ENCODE results near the gene NAGK. TPM values are rescaled to one million over a fixed set of nuclear protein-coding genes. Genes with fewer than 3 reads are reported as not detected.
"Not testable (repeated sequence)": the region's sequence is repeated elsewhere in the genome, so short reads cannot be mapped to it uniquely, and the experiment has no call there.

Gene NAGK
- total RNA-seq: 25.7 TPM

- Histone ChIP-seq H3K4me1 (ENCODE audit: insufficient read depth, low read length) (peaks cover 89% of the 10 kb centered on the region), H3K27me3 (ENCODE audit: insufficient read depth, low read length) (no peaks in the 10 kb centered on the region), H3K4me3 (ENCODE audit: low read length) (peak within 1 kb of the TSS; percentile 82), H3K9me3 (ENCODE audit: low read depth, low read length) (no peaks in the 10 kb centered on the region)
These were observed at the start of gene NAGK for GRCh38 chr2:71068218-71069035. TSS of gene NAGK (plus strand) at chr2:71068648. CDS start at chr2:71068684, 36 bp downstream.

DNA sequence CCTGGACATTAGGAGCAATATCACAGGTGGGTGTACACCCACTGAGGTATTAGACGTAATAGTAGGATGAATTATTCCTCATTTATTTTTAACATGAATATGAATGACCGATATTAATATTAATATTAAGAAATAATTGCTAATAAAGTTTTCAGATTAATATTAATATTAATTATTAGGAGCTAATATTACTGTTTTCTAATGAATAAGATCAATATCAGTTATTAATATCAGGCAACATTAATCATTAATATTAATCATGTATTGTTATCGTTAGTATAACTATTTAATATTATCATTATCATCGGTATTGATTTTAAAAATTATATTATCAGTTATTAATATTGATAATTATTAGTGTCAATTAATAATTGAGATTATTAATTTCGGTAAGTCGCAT, 48.5 kb upstream of the NAGK start:
- not testable (repeated sequence) for H3K27me3 ChIP-seq (ENCODE audit: insufficient read depth, low read length); H3K4me3 ChIP-seq (ENCODE audit: low read length); H3K9me3 ChIP-seq (ENCODE audit: low read depth, low read length); H3K4me1 ChIP-seq (ENCODE audit: insufficient read depth, low read length)

- H3K9me3 ChIP-seq (ENCODE audit: low read depth, low read length); H3K4me1 ChIP-seq (ENCODE audit: insufficient read depth, low read length); H3K27me3 ChIP-seq (ENCODE audit: insufficient read depth, low read length); H3K4me3 ChIP-seq (ENCODE audit: low read length): not testable (repeated sequence)
These were observed 47.1 kb upstream of the NAGK start for GRCh38 chr2:71021394-71021793.

DNA sequence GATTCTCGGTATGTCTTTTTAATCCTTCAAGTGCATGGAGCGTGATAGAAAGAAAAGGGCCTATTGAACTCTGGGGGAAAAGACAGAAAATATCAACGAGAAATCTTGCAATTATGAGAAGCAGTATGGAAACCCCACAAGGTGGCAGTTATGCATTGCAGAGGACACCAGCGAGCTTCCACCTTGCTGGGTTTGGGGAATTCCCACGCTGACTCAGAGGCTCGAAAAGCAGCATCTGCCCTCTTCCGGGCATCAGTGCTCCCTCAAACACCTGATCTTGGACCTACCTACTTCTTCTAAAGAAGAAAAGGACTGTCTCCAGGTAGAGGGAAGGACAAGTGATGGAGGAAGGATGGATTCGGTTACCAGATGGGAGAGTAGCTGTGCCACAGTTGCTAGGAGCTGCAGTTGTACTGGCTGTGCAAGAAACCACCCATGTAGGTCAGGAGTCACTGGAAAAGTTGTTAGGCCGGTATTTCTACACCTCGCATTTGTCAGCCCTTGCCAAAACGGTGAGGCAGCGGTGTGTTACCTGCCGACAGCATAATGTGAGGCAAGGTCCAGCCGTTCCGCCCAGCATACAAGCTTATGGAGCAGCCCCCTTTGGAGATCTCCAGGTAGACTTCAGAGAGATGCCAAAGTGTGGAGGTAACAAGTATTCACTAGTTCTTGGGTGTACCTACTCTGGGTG, 44.8 kb upstream of the NAGK start:
- not testable (repeated sequence) for H3K27me3 ChIP-seq (ENCODE audit: insufficient read depth, low read length); H3K9me3 ChIP-seq (ENCODE audit: low read depth, low read length); H3K4me3 ChIP-seq (ENCODE audit: low read length); H3K4me1 ChIP-seq (ENCODE audit: insufficient read depth, low read length)

DNA sequence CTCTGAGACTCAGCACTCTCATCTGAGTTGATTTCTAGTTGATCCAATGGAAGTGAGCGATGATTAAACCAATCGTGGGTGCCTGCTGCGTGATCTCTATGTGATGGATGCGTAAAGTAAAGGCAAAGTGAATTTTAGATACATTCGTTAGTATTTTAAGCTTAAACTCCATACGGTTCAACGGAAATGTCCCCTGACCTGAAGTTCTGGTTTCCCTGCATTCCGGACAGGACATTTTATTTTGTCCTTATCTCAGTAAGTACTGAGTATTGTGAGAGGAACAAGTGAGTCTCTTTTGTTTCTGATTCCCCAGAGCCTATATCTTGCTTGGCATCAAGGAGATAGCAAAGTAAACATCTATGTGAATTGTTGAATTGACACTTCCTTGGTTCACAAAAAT, 32.2 kb upstream of the NAGK start:
- not testable (repeated sequence) for H3K4me3 ChIP-seq (ENCODE audit: low read length); H3K27me3 ChIP-seq (ENCODE audit: insufficient read depth, low read length); H3K4me1 ChIP-seq (ENCODE audit: insufficient read depth, low read length); H3K9me3 ChIP-seq (ENCODE audit: low read depth, low read length)

DNA sequence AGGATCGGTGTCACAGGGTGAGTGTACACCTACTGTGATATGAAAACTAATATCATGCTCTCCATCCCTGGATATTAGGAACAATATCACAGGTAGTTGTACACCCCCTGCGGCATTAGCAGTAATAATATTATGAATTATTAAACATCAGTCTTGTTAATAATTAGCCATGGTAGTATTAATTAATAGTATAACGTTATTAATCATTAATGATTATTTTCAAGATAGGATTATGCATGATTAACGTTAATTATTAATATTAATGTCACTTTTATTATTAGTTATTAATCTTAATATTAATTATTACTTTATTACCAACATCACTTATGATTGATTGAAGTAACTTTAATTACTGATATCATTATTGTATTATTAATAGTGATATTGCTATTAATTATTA, 26.2 kb upstream of the NAGK start:
- Histone ChIP-seq H3K4me3 (ENCODE audit: low read length) (no peak overlapping the region), H3K9me3 (ENCODE audit: low read depth, low read length) (no peaks in the 10 kb centered on the region), H3K27me3 (ENCODE audit: insufficient read depth, low read length) (no peaks in the 10 kb centered on the region), H3K4me1 (ENCODE audit: insufficient read depth, low read length) (peaks cover 11% of the 10 kb centered on the region)

DNA sequence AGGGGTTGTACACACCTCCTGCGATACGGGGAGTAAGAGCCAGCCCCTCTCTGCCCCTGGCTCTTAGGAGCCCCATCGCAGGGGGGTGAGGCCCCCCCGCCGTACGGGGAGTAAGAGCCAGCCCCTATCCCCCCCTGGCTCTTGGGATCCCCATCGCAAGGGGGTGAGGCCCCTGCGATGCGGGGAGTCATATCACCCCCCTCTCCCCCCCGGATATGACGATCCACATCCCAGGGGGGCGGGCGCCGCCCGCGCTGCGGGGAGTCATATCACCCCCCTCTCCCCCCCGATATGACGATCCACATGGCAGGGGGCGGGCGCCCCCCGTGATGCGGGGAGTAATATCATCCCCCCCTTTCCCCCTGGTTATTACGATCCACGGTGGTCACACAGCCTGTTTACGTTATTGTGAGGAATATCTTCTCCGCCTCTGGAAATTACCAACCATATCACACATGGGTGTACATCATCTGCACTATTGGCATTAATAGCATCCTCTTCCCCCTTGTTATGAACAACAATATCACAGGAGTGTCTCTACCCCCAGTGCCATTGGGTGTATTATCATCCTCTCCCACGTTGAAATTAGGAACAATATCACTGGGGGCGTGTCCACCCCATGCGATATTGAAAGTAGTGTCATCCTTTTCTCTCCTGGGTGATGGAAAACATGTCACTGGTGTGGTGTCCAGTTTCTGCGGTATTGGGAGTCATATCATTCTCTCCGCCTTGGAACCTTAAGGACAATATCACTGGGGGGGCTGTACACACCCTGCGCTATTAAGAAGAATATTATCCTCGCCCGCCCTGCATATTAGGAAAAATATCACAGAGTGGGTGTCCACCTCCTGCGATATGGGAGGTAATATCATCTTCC, 24.7 kb upstream of the NAGK start:
- Histone ChIP-seq H3K4me1 (ENCODE audit: insufficient read depth, low read length) (peaks cover 11% of the 10 kb centered on the region), H3K9me3 (ENCODE audit: low read depth, low read length) (no peaks in the 10 kb centered on the region), H3K4me3 (ENCODE audit: low read length) (no peak overlapping the region), H3K27me3 (ENCODE audit: insufficient read depth, low read length) (no peaks in the 10 kb centered on the region)

DNA sequence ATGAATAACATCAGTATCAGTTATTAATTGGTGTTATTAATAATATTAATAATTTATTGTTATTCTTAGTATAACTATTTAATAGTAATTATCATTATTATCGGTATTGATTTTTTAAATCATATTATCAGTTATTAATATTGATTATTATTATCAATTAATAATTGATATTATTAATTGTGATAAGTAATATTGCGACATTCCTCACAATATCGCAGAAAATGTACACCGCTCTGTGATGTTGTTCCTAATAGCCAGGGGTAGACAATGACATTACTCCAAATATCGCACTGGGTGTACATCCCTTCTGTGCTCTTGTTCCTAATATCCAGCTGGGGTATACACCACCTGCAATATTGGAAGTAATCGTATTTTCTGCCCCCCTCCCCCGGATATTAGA, 23.3 kb upstream of the NAGK start:
- no peak overlapping the region for H3K4me3 ChIP-seq (ENCODE audit: low read length)
- H3K27me3 ChIP-seq (ENCODE audit: insufficient read depth, low read length): no peaks in the 10 kb centered on the region
- H3K4me1 ChIP-seq (ENCODE audit: insufficient read depth, low read length): peaks cover 11% of the 10 kb centered on the region
- no peaks in the 10 kb centered on the region for H3K9me3 ChIP-seq (ENCODE audit: low read depth, low read length)

DNA sequence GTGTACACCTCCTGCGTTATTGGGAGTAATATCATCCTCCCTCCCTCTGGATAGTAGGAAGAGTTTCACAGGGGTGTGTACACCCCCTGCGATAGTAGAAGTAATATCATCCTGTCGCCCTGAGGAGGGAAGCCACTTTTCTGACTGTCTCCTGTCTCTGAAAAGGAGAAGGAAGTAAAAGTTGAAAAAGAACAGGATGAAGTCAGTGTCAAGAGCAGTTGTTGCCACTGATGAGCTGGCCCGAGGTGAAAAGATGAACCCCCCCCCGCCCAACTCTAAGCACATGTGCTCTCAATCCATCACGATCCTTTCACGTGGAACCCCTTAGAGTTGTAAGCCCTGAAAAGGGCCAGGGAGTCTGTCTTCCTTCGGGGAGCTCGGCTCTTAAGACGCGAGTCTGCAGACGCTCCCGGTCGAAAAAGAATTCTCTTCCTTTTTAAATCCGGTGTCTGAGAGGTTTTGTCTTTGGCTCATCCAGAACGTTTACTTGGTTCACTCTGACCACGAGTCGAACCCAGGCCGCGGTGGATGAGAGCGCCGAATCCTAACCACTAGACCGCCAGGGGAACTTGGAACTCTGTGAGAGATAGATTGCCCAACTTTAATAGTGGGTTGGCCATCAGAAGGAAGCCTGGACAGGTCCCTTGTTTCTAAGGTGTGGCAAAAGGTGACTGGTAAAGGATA, 22.4 kb upstream of the NAGK start:
- peaks cover 11% of the 10 kb centered on the region for H3K4me1 ChIP-seq (ENCODE audit: insufficient read depth, low read length)
- H3K4me3 ChIP-seq (ENCODE audit: low read length): no peak overlapping the region
- H3K27me3 ChIP-seq (ENCODE audit: insufficient read depth, low read length): no peaks in the 10 kb centered on the region
- H3K9me3 ChIP-seq (ENCODE audit: low read depth, low read length): no peaks in the 10 kb centered on the region

GRCh38 chr2:71048096-71048495, 20.4 kb upstream of the NAGK start:
- H3K4me3 ChIP-seq (ENCODE audit: low read length): no peak overlapping the region
- H3K9me3 ChIP-seq (ENCODE audit: low read depth, low read length): no peaks in the 10 kb centered on the region
- H3K4me1 ChIP-seq (ENCODE audit: insufficient read depth, low read length): peaks cover 11% of the 10 kb centered on the region
- H3K27me3 ChIP-seq (ENCODE audit: insufficient read depth, low read length): no peaks in the 10 kb centered on the region

GRCh38 chr2:71049704-71050360, 18.6 kb upstream of the NAGK start:
- H3K4me3 ChIP-seq (ENCODE audit: low read length); H3K27me3 ChIP-seq (ENCODE audit: insufficient read depth, low read length); H3K9me3 ChIP-seq (ENCODE audit: low read depth, low read length): not testable (repeated sequence)
- peaks cover 11% of the 10 kb centered on the region for H3K4me1 ChIP-seq (ENCODE audit: insufficient read depth, low read length)

DNA sequence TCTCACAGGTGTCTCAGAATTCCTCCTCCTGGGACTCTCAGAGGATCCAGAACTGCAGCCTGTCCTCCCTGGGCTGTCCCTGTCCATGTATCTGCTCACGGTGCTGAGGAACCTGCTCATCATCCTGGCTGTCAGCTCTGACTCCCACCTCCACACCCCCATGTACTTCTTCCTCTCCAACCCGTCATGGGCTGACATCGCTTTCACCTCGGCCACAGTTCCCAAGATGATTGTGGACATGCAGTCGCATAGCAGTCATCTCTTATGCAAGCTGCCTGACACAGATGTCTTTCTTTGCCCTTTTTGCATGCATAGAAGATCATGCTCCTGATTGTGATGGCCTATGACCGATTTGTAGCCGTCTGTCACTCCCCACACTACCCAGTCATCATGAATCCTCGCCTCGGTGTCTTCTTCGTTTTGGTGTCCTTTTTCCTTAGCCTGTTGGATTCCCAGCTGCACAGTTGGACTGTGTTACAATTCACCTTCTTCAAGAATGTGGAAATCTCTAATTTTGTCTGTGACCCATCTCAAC, 13.2 kb upstream of the NAGK start:
- not testable (repeated sequence) for H3K27me3 ChIP-seq (ENCODE audit: insufficient read depth, low read length); H3K4me3 ChIP-seq (ENCODE audit: low read length); H3K4me1 ChIP-seq (ENCODE audit: insufficient read depth, low read length); H3K9me3 ChIP-seq (ENCODE audit: low read depth, low read length)

GRCh38 chr2:71060211-71060610, 8.2 kb upstream of the NAGK start:
- no peak overlapping the region for H3K4me3 ChIP-seq (ENCODE audit: low read length)
- peaks cover 30% of the 10 kb centered on the region for H3K4me1 ChIP-seq (ENCODE audit: insufficient read depth, low read length)
- H3K27me3 ChIP-seq (ENCODE audit: insufficient read depth, low read length): no peaks in the 10 kb centered on the region
- H3K9me3 ChIP-seq (ENCODE audit: low read depth, low read length): no peaks in the 10 kb centered on the region

DNA sequence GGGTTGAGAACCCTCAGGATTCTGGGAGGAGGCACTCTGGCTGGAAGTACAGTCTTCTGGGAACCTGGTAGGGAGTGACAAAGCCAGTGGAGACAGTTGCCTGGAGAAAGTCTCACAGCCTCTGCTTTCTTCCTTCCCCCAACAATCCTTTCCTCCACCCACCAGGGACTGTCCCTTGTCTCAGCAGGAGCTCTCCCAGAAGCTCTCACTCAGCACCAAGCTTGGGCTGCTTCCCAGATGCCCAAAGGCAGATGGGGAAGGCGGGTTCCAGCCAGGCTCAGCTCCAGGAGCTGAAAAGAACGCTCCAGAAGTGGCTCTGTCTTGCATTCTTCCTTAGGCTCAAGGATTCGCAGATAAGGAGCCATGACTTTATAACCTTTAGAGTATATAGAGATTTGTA, 7.6 kb upstream of the NAGK start:
- no peaks in the 10 kb centered on the region for H3K9me3 ChIP-seq (ENCODE audit: low read depth, low read length)
- H3K4me3 ChIP-seq (ENCODE audit: low read length): no peak overlapping the region
- H3K4me1 ChIP-seq (ENCODE audit: insufficient read depth, low read length): peaks cover 35% of the 10 kb centered on the region
- no peaks in the 10 kb centered on the region for H3K27me3 ChIP-seq (ENCODE audit: insufficient read depth, low read length)

All from mononuclear cell (primary cell).